Measurements from ENCODE around the gene PLA2G2D. TPM values are rescaled to one million over a fixed set of nuclear protein-coding genes. Genes with fewer than 3 reads are reported as not detected.

Gene PLA2G2D
- total RNA-seq, 1 donor from 2014 or later: not detected

GRCh38 chr1:20070357-20070756 is 49.0 kb downstream of the PLA2G2D start:
- no peak overlapping the region for H3K4me3 Mint-ChIP-seq (ENCODE audit: unreplicated experiment)
- H3K27me3 Mint-ChIP-seq (ENCODE audit: unreplicated experiment): peaks cover 2% of the 10 kb centered on the region
- no peaks in the 10 kb centered on the region for H3K36me3 Mint-ChIP-seq (ENCODE audit: unreplicated experiment)
- H3K9me3 Mint-ChIP-seq (ENCODE audit: unreplicated experiment): no peaks in the 10 kb centered on the region
- no peak for TF ChIP-seq CTCF (IDR thresholded peaks at IDR 0.05; ENCODE audit: partially characterized antibody, unreplicated experiment)
- no peak overlapping the region for H3K27ac Mint-ChIP-seq (ENCODE audit: unreplicated experiment)
- DNase-seq: no peak
- no peaks in the 10 kb centered on the region for H3K4me1 Mint-ChIP-seq (ENCODE audit: low read depth, unreplicated experiment)

GRCh38 chr1:20069874-20070273 is 49.5 kb downstream of the PLA2G2D start, which contains the start of gene PLA2G5:
Gene PLA2G5 (plus strand): TSS chr1:20070194. CDS start chr1:20084831, 14,637 bp downstream.
- DNase-seq: no peak
- no peaks in the 10 kb centered on the region for H3K9me3 Mint-ChIP-seq (ENCODE audit: unreplicated experiment)
- no peak for TF ChIP-seq CTCF (IDR thresholded peaks at IDR 0.05; ENCODE audit: partially characterized antibody, unreplicated experiment)
- H3K4me3 Mint-ChIP-seq (ENCODE audit: unreplicated experiment): no peak within 1 kb of the TSS
- H3K4me1 Mint-ChIP-seq (ENCODE audit: low read depth, unreplicated experiment): no peaks in the 10 kb centered on the region
- H3K27me3 Mint-ChIP-seq (ENCODE audit: unreplicated experiment): peaks cover 2% of the 10 kb centered on the region
- H3K27ac Mint-ChIP-seq (ENCODE audit: unreplicated experiment): no peak within 1 kb of the TSS
- H3K36me3 Mint-ChIP-seq (ENCODE audit: unreplicated experiment): no peaks in the 10 kb centered on the region

- Mint-ChIP-seq H3K4me1 (ENCODE audit: low read depth, unreplicated experiment) (no peaks in the 10 kb centered on the region), H3K27me3 (ENCODE audit: unreplicated experiment) (no peaks in the 10 kb centered on the region), H3K36me3 (ENCODE audit: unreplicated experiment) (no peaks in the 10 kb centered on the region), H3K9me3 (ENCODE audit: unreplicated experiment) (no peaks in the 10 kb centered on the region), H3K4me3 (ENCODE audit: unreplicated experiment) (no peak overlapping the region), H3K27ac (ENCODE audit: unreplicated experiment) (no peak overlapping the region)
- TF ChIP-seq CTCF (IDR thresholded peaks at IDR 0.05; ENCODE audit: partially characterized antibody, unreplicated experiment): no peak
- no peak for DNase-seq
Measured at GRCh38 chr1:20068722-20069121, 50.6 kb downstream of the PLA2G2D start.

- no peaks in the 10 kb centered on the region for H3K4me1 Mint-ChIP-seq (ENCODE audit: low read depth, unreplicated experiment)
- H3K9me3 Mint-ChIP-seq (ENCODE audit: unreplicated experiment): no peaks in the 10 kb centered on the region
- no peaks in the 10 kb centered on the region for H3K27me3 Mint-ChIP-seq (ENCODE audit: unreplicated experiment)
- no peak for DNase-seq
- TF ChIP-seq CTCF (IDR thresholded peaks at IDR 0.05; ENCODE audit: partially characterized antibody, unreplicated experiment): no peak
- no peak overlapping the region for H3K4me3 Mint-ChIP-seq (ENCODE audit: unreplicated experiment)
- no peaks in the 10 kb centered on the region for H3K36me3 Mint-ChIP-seq (ENCODE audit: unreplicated experiment)
- no peak overlapping the region for H3K27ac Mint-ChIP-seq (ENCODE audit: unreplicated experiment)
Measured at GRCh38 chr1:20063861-20064292, 55.5 kb downstream of the PLA2G2D start.

Other genes starting within 250 kb of the PLA2G2D start
- 11.4 TPM for gene OTUD3, start 237.1 kb downstream of the PLA2G2D start, total RNA-seq (ENCODE audit: unreplicated experiment)
- not detected for gene PLA2G2E, start 195.9 kb downstream of the PLA2G2D start, total RNA-seq (ENCODE audit: unreplicated experiment)
- gene PLA2G2A, start 139.9 kb downstream of the PLA2G2D start, total RNA-seq (ENCODE audit: unreplicated experiment): not detected
- gene PLA2G5, start 49.3 kb downstream of the PLA2G2D start, total RNA-seq (ENCODE audit: unreplicated experiment): not detected
- gene PLA2G2F, start 19.8 kb upstream of the PLA2G2D start, total RNA-seq (ENCODE audit: unreplicated experiment): not detected
- gene UBXN10, start 66.6 kb upstream of the PLA2G2D start, total RNA-seq (ENCODE audit: unreplicated experiment): 0.49 TPM
- gene PLA2G2C, start 67.0 kb upstream of the PLA2G2D start, total RNA-seq (ENCODE audit: unreplicated experiment): not detected
- gene VWA5B1, start 171.3 kb upstream of the PLA2G2D start, total RNA-seq (ENCODE audit: unreplicated experiment): 0.10 TPM

All from glutamatergic neuron (in vitro differentiated cells).